GM12873 (cell line): ENCODE measurements around the gene HOMER3.

ENCODE experiments used
- CTCF ChIP-seq: IDR thresholded peaks from 2 replicates; pipeline ENCODE4 v1.5.1; 2012; ENCODE audit warnings: low read depth, mild to moderate bottlenecking, moderate library complexity, low read length, control low read depth; ENCODE audit not compliant: insufficient read depth; ENCODE audit errors: missing control alignments

Gene HOMER3

GRCh38 chr19:18967358-18968146, 26.5 kb upstream of the HOMER3 start:
- TF ChIP-seq CTCF = no peak

GRCh38 chr19:18966307-18966706, 25.3 kb upstream of the HOMER3 start:
- no peak for TF ChIP-seq CTCF

- no peak for TF ChIP-seq CTCF
Measured at GRCh38 chr19:18964121-18964520, 23.1 kb upstream of the HOMER3 start.

- no peak for TF ChIP-seq CTCF
Measured at GRCh38 chr19:18961767-18962620, 21.0 kb upstream of the HOMER3 start.

GRCh38 chr19:18960370-18960769, 19.4 kb upstream of the HOMER3 start:
- no peak for TF ChIP-seq CTCF

GRCh38 chr19:18955042-18955441, 14.0 kb upstream of the HOMER3 start:
- no peak for TF ChIP-seq CTCF

- no peak for TF ChIP-seq CTCF
Measured at GRCh38 chr19:18954094-18954493, 13.1 kb upstream of the HOMER3 start.
